Endodermal cell (in vitro differentiated cells): Measurements from ENCODE around the gene NUCKS1. TPM values are rescaled to one million over a fixed set of nuclear protein-coding genes. Genes with fewer than 3 reads are reported as not detected.

Experiments
- DNase-seq: peaks from one replicate; pipeline ENCODE4 v3.0.0-alpha.2; 2017
- H3K27ac ChIP-seq: 2 replicates; pipeline ENCODE4 v1.5.1; 2013; ENCODE audit warnings: mild to moderate bottlenecking, low read depth, low read length, moderate library complexity
- H3K27me3 ChIP-seq: 2 replicates; pipeline ENCODE4 v1.6.1; 2013; ENCODE audit warnings: mild to moderate bottlenecking, low read length, moderate library complexity; ENCODE audit not compliant: insufficient read depth, control insufficient read depth, poor library complexity, severe bottlenecking
- H3K36me3 ChIP-seq: 2 replicates; pipeline ENCODE4 v1.7.0; 2013; ENCODE audit warnings: mild to moderate bottlenecking, low read length, moderate library complexity; ENCODE audit not compliant: control insufficient read depth, insufficient read depth
- H3K4me1 ChIP-seq: one replicate; pipeline ENCODE4 v1.7.0; 2013; ENCODE audit warnings: low read length; ENCODE audit not compliant: control insufficient read depth, insufficient read depth
- H3K4me3 ChIP-seq: 2 replicates; pipeline ENCODE4 v1.5.1; 2013; ENCODE audit warnings: mild to moderate bottlenecking, low read length, moderate library complexity
- H3K9ac ChIP-seq: 2 replicates; pipeline ENCODE4 v1.6.1; 2013; ENCODE audit warnings: mild to moderate bottlenecking, low read length, moderate library complexity; ENCODE audit not compliant: poor library complexity, severe bottlenecking; ENCODE audit errors: extremely low read depth
- H3K9me3 ChIP-seq: 2 replicates; pipeline ENCODE4 v1.6.1; 2013; ENCODE audit warnings: mild to moderate bottlenecking, low read length, moderate library complexity; ENCODE audit not compliant: control insufficient read depth
- H3K27ac Mint-ChIP-seq: 2 replicates; pipeline ENCODE4 v1.8.0; 2020; ENCODE audit warnings: mixed read lengths
- H3K27me3 Mint-ChIP-seq: 2 replicates; pipeline ENCODE4 v1.8.0; 2021; ENCODE audit warnings: mild to moderate bottlenecking, mixed read lengths; ENCODE audit not compliant: insufficient read depth
- H3K36me3 Mint-ChIP-seq: 2 replicates; pipeline ENCODE4 v1.8.0; 2020; ENCODE audit warnings: low read depth, mixed read lengths
- H3K4me1 Mint-ChIP-seq: 2 replicates; pipeline ENCODE4 v1.8.0; 2020; ENCODE audit warnings: mixed read lengths
- H3K4me3 Mint-ChIP-seq: 2 replicates; pipeline ENCODE4 v1.8.0; 2020; ENCODE audit warnings: mild to moderate bottlenecking, moderate library complexity, mixed read lengths
- H3K9me3 Mint-ChIP-seq: 2 replicates; pipeline ENCODE4 v1.8.0; 2020; ENCODE audit warnings: mild to moderate bottlenecking, mixed read lengths
- WGBS, 2 experiments: methylation state at CpG; one replicate each; pipeline versions ENCODE4 v1.1.5 to v1.1.7; 2013; ENCODE audit warnings: missing lambda C conversion rate in 2 of 2, mixed read lengths in 1 of 2; ENCODE audit not compliant: insufficient coverage in 1 of 2, insufficient read length in 1 of 2; 5-methylcytosine and 5-hydroxymethylcytosine counted together
- total RNA-seq, 2 donors: library from RNA; stranded (reverse); fragmentation: NEBNext Ultra II Directional in 1 of 2; extraction: Animal tissue kit (Norgen Biotek cat#: 25700) in 1 of 2; gene quantifications; 2 replicates in 1 of 2; 3 replicates in 1 of 2; pipeline ENCODE4 v1.2.1, GENCODE V29; 2021
- TF ChIP-seq, protein P1 (sequence below): fragments of 200-600 bp; sonication (generic); conservative IDR thresholded peaks from 2 replicates; pipeline ENCODE4 v1.5.0; 2021; ENCODE audit warnings: antibody characterized with exemption, mild to moderate bottlenecking

Gene NUCKS1
- total RNA-seq, 2 donors from 2014 or later = 380 to 532 TPM

DNA sequence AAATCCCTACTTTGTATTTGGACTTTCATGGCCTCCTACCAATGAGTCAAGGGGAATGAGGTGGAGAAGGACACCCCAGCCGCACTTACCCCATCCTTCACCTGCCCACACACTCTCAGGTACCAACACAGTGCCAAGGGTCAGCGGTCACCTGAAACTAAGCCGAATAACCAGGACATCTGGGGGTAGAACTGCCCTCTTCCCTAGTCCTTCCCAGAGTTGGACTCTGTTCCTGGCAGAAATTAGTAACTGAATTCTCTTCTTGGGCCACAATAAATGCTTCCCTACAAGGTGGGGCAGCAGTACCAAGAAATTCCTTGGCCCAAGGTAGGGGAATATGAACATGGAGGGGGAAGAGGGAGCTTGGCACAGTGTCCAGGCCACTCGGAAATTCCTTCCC is 77.0 kb downstream of the NUCKS1 start:
- Mint-ChIP-seq H3K4me3 (no peak overlapping the region), H3K36me3 (no peaks in the 10 kb centered on the region), H3K27me3 (peaks cover 6% of the 10 kb centered on the region), H3K9me3 (no peaks in the 10 kb centered on the region), H3K27ac (peak overlapping the region; percentile 92), H3K4me1 (peaks cover 67% of the 10 kb centered on the region)
- Histone ChIP-seq H3K9me3 (no peaks in the 10 kb centered on the region), H3K27ac (no peak overlapping the region), H3K27me3 (no peaks in the 10 kb centered on the region), H3K4me1 (peaks cover 24% of the 10 kb centered on the region), H3K9ac (no peak overlapping the region), H3K36me3 (no peaks in the 10 kb centered on the region), H3K4me3 (no peak overlapping the region)
- TF ChIP-seq, protein P1, sequence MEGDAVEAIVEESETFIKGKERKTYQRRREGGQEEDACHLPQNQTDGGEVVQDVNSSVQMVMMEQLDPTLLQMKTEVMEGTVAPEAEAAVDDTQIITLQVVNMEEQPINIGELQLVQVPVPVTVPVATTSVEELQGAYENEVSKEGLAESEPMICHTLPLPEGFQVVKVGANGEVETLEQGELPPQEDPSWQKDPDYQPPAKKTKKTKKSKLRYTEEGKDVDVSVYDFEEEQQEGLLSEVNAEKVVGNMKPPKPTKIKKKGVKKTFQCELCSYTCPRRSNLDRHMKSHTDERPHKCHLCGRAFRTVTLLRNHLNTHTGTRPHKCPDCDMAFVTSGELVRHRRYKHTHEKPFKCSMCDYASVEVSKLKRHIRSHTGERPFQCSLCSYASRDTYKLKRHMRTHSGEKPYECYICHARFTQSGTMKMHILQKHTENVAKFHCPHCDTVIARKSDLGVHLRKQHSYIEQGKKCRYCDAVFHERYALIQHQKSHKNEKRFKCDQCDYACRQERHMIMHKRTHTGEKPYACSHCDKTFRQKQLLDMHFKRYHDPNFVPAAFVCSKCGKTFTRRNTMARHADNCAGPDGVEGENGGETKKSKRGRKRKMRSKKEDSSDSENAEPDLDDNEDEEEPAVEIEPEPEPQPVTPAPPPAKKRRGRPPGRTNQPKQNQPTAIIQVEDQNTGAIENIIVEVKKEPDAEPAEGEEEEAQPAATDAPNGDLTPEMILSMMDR = no peak
- peak; percentile 43 for DNase-seq
- WGBS, 2 experiments = 92% methylated on average over 4 of the region's 4 CpGs; no CpG with 5 or more reads in 1 of the 2 experiments

DNA sequence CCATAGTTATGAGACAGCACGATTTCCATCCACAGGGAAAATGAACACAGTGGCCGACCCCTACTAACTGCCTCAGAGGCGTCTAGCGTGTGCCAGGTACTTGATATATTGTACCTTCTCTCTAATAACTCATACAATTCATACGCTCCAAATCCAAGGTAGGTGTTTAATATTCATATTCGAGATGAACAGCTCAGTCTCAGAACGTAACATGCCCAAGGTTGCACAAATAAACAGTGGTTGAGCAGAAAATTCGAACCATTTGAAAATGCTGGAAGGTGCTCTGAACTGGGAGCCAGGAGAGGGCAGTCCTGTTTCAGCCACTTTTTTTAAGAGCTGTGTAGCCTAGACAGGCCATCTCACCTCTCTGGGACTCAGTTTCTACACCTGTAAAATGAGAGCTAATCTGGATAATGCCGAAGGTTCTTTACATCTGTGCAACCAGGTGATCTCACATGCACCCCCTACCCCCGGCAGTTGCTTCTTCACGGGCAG is 77.5 kb downstream of the NUCKS1 start:
- Mint-ChIP-seq H3K4me1 (peaks cover 67% of the 10 kb centered on the region), H3K36me3 (no peaks in the 10 kb centered on the region), H3K27ac (peak overlapping the region; percentile 92), H3K27me3 (peaks cover 6% of the 10 kb centered on the region), H3K9me3 (no peaks in the 10 kb centered on the region), H3K4me3 (no peak overlapping the region)
- TF ChIP-seq, protein P1 = peak; percentile 4
- peaks cover 24% of the 10 kb centered on the region for H3K4me1 ChIP-seq
- H3K9me3 ChIP-seq = no peaks in the 10 kb centered on the region
- H3K36me3 ChIP-seq = no peaks in the 10 kb centered on the region
- WGBS, 2 experiments = 71 to 74% methylated on average over 8 to 11 of the region's 11 CpGs
- H3K9ac ChIP-seq = no peak overlapping the region
- H3K4me3 ChIP-seq = no peak overlapping the region
- no peaks in the 10 kb centered on the region for H3K27me3 ChIP-seq
- no peak overlapping the region for H3K27ac ChIP-seq
- no peak for DNase-seq

DNA sequence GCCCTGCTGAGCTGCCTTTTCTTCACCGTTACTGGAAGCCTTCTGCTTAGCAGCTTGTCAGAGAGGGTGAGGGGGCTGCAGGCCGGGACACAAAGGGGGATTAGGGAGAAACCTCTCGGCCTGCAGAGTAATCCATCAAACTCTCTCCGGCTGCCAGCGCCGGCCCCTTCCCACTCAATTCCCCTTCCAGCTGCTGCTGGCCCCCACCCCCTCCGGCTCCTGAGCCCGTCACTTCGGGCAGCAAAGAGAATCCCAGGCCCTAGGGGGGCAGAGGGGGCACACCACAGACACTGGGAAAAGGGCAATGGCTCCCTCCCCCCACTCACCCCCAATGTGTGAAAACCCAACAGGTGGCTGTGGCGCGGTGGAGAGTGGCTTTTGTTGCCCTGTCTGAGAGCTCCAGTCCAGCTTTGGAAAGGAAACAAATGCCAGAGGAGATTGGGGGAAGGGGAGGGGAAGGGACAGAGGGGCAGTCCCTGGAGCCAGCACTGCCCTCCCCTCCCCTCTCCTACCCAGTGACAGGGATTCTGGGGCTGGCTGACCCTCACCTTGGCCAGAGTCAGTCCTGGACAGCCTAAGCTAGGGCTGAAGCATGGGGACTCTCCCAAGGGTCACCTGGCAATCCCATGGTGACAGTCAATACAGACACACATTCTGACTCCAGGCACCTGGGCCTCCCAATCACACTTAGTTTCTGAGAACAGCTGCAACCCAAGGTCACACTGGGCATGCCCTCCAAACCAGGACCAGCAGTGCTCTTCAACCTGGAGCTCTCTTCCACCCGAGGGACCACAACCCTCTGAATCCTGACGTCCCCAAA is 79.2 kb downstream of the NUCKS1 start:
- Mint-ChIP-seq H3K4me1 (peaks cover 67% of the 10 kb centered on the region), H3K27me3 (peaks cover 6% of the 10 kb centered on the region)
- TF ChIP-seq, protein P1 = no peak

More for the DNA sequence above, 79.2 kb downstream of the NUCKS1 start:
- no peaks in the 10 kb centered on the region for H3K9me3 Mint-ChIP-seq
- Histone ChIP-seq H3K36me3 (no peaks in the 10 kb centered on the region), H3K4me1 (peaks cover 18% of the 10 kb centered on the region), H3K27ac (peak overlapping the region; percentile 100), H3K9me3 (no peaks in the 10 kb centered on the region), H3K9ac (peak overlapping the region; percentile 56), H3K4me3 (peak overlapping the region; percentile 70), H3K27me3 (no peaks in the 10 kb centered on the region)
- WGBS, 2 experiments = 10 to 52% methylated on average over 2 to 13 of the region's 13 CpGs
- peak; percentile 90 for DNase-seq
- peak overlapping the region; percentile 92 for H3K27ac Mint-ChIP-seq
- peak overlapping the region; percentile 39 for H3K4me3 Mint-ChIP-seq
- no peaks in the 10 kb centered on the region for H3K36me3 Mint-ChIP-seq
